HEK293 (cell line): ENCODE data around the gene KIF19.

Experiments
- CTCF ChIA-PET: fragments of 350-600 bp; formaldehyde crosslinking; extraction: SDS; loops from one replicate; lab custom pipeline; 2021; ENCODE audit warnings: antibody characterized with exemption; lab: Yijun Ruan, JAX
- POLR2A ChIA-PET: fragments of 300-600 bp; formaldehyde crosslinking; extraction: SDS; loops from one replicate; lab custom pipeline; 2020; ENCODE audit warnings: antibody characterized with exemption, inconsistent platforms; lab: Yijun Ruan, JAX
- H3K27ac ChIP-seq: fragments of 200-500 bp; sonication (Bioruptor generic); 2 replicates; pipeline ENCODE4 v1.5.1; 2014; ENCODE audit warnings: low read depth, low read length, control low read depth, inconsistent platforms; ENCODE audit errors: extremely low read depth
- H3K36me3 ChIP-seq, 2 experiments: fragments of 200-500 bp in 1 of 2; sonication (Bioruptor generic) in 1 of 2; 1 replicate in 1 of 2; 2 replicates in 1 of 2; pipeline ENCODE4 v1.5.1; 2014 to 2017; ENCODE audit warnings: inconsistent platforms in 2 of 2, low read length in 2 of 2; ENCODE audit not compliant: control insufficient read depth in 2 of 2, insufficient read depth in 1 of 2
- H3K4me1 ChIP-seq: fragments of 200-500 bp; sonication (Bioruptor generic); 2 replicates; pipeline ENCODE4 v1.5.1; 2014; ENCODE audit warnings: mild to moderate bottlenecking, low read length, inconsistent platforms; ENCODE audit not compliant: control insufficient read depth, insufficient read depth
- H3K4me3 ChIP-seq: 2 replicates; pipeline ENCODE4 v1.5.1; 2011; ENCODE audit warnings: low read depth, mild to moderate bottlenecking, control low read depth, low read length, moderate library complexity
- H3K9me3 ChIP-seq: fragments of 200-500 bp; sonication (Bioruptor generic); 2 replicates; pipeline ENCODE4 v1.5.1; 2014; ENCODE audit warnings: low read depth, low read length, inconsistent platforms; ENCODE audit not compliant: control insufficient read depth, insufficient read depth
- HIC1 ChIP-seq: fragments of 450-650 bp; formaldehyde crosslinking; IDR thresholded peaks from 2 replicates; pipeline ENCODE4 v1.5.1; 2016; ENCODE audit warnings: missing biosample characterization, missing genetic modification characterization
- INSM2 ChIP-seq: fragments of 450-650 bp; formaldehyde crosslinking; IDR thresholded peaks from 2 replicates; pipeline ENCODE4 v1.5.1; 2016; ENCODE audit warnings: missing biosample characterization, missing genetic modification characterization
- KLF17 ChIP-seq: fragments of 450-650 bp; formaldehyde crosslinking; IDR thresholded peaks from 2 replicates; pipeline ENCODE4 v1.5.1; 2016; ENCODE audit warnings: missing biosample characterization, missing genetic modification characterization
- KLF9 ChIP-seq: fragments of 450-650 bp; formaldehyde crosslinking; IDR thresholded peaks from 2 replicates; pipeline ENCODE4 v1.5.1; 2016; ENCODE audit warnings: missing biosample characterization, missing genetic modification characterization, low read depth
- PRDM1 ChIP-seq: fragments of 450-650 bp; formaldehyde crosslinking; IDR thresholded peaks from 2 replicates; pipeline ENCODE4; 2016; ENCODE audit warnings: missing biosample characterization, missing genetic modification characterization
- SALL2 ChIP-seq: fragments of 450-650 bp; formaldehyde crosslinking; IDR thresholded peaks from 2 replicates; pipeline ENCODE4 v1.5.0; 2017; ENCODE audit warnings: missing biosample characterization, mild to moderate bottlenecking, missing genetic modification characterization, borderline replicate concordance
- ZBTB10 ChIP-seq: fragments of 450-650 bp; formaldehyde crosslinking; IDR thresholded peaks from 2 replicates; pipeline ENCODE4 v1.5.1; 2016; ENCODE audit warnings: missing biosample characterization, missing genetic modification characterization
- ZBTB49 ChIP-seq: fragments of 450-650 bp; formaldehyde crosslinking; IDR thresholded peaks from 2 replicates; pipeline ENCODE4 v1.5.1; 2016; ENCODE audit warnings: missing biosample characterization, missing genetic modification characterization, low read depth
- ZNF114 ChIP-seq: fragments of 450-650 bp; formaldehyde crosslinking; IDR thresholded peaks from 2 replicates; pipeline ENCODE4 v1.5.0; 2017; ENCODE audit warnings: missing biosample characterization, missing genetic modification characterization
- ZNF157 ChIP-seq: fragments of 450-650 bp; formaldehyde crosslinking; IDR thresholded peaks from 2 replicates; pipeline ENCODE4 v1.5.1; 2016; ENCODE audit warnings: missing biosample characterization, missing genetic modification characterization
- ZNF19 ChIP-seq: fragments of 450-650 bp; formaldehyde crosslinking; IDR thresholded peaks from 2 replicates; pipeline ENCODE4; 2016; ENCODE audit warnings: missing biosample characterization, missing genetic modification characterization, low read depth
- ZNF292 ChIP-seq: fragments of 450-650 bp; formaldehyde crosslinking; IDR thresholded peaks from 2 replicates; pipeline ENCODE4 v1.5.1; 2016; ENCODE audit warnings: low read depth, missing biosample characterization, missing genetic modification characterization, borderline replicate concordance
- ZNF341 ChIP-seq: fragments of 450-650 bp; formaldehyde crosslinking; IDR thresholded peaks from 2 replicates; pipeline ENCODE4; 2016; ENCODE audit warnings: low read depth, missing biosample characterization, missing genetic modification characterization
- ZNF366 ChIP-seq: fragments of 450-650 bp; formaldehyde crosslinking; conservative IDR thresholded peaks from 2 replicates; pipeline ENCODE4 v1.5.1; 2016; ENCODE audit warnings: missing biosample characterization, missing genetic modification characterization
- ZNF518A ChIP-seq: fragments of 450-650 bp; formaldehyde crosslinking; conservative IDR thresholded peaks from 2 replicates; pipeline ENCODE4 v1.5.1; 2016; ENCODE audit warnings: low read depth, missing biosample characterization, missing genetic modification characterization
- ZNF558 ChIP-seq: fragments of 450-650 bp; formaldehyde crosslinking; IDR thresholded peaks from 2 replicates; pipeline ENCODE4 v1.5.1; 2016; ENCODE audit warnings: missing biosample characterization, missing genetic modification characterization
- ZNF747 ChIP-seq: fragments of 450-650 bp; formaldehyde crosslinking; IDR thresholded peaks from 2 replicates; pipeline ENCODE4 v1.5.1; 2016; ENCODE audit warnings: missing biosample characterization, missing genetic modification characterization
- ZNF776 ChIP-seq: fragments of 450-650 bp; formaldehyde crosslinking; IDR thresholded peaks from 2 replicates; pipeline ENCODE4 v1.5.0; 2017; ENCODE audit warnings: missing biosample characterization, missing genetic modification characterization, borderline replicate concordance
- ZNF792 ChIP-seq: fragments of 450-650 bp; formaldehyde crosslinking; IDR thresholded peaks from 2 replicates; pipeline ENCODE4 v1.5.1; 2016; ENCODE audit warnings: missing biosample characterization, missing genetic modification characterization
- ZSCAN4 ChIP-seq: fragments of 450-650 bp; formaldehyde crosslinking; IDR thresholded peaks from 2 replicates; pipeline ENCODE4 v1.5.1; 2017; ENCODE audit warnings: missing biosample characterization, missing genetic modification characterization

The KIF19 gene

GRCh38 chr17:74389937-74390679 lies 64.1 kb downstream of the KIF19 start:
- Histone ChIP-seq H3K27ac (no peak overlapping the region), H3K4me1 (no peaks in the 10 kb centered on the region), H3K9me3 (no peaks in the 10 kb centered on the region), H3K36me3 (no peaks in the 10 kb centered on the region), H3K4me3 (no peak overlapping the region)
- CTCF ChIA-PET, result interaction anchor here (0.8 to 3.9 kb wide), 3 partner anchors 22 to 67 kb away, joined by 3 to 24 read pairs (median 9); partner anchors contain the start of gene GPR142
- POLR2A ChIA-PET, result no interaction called here
- no peak for TF ChIP-seq ZNF747
- no peak for TF ChIP-seq SALL2 (tag by site-specific recombination)
- no peak for TF ChIP-seq INSM2
- no peak for TF ChIP-seq ZSCAN4 (tag by site-specific recombination)
- TF ChIP-seq HIC1 (tag by site-specific recombination), result no peak
- TF ChIP-seq KLF17 (tag by site-specific recombination), result no peak
- no peak for TF ChIP-seq KLF9 (tag by site-specific recombination)
- 0 out of 2 replicates have a peak, but pooled peaks have one; percentile 9 for TF ChIP-seq ZNF157 (tag by site-specific recombination)
- TF ChIP-seq ZNF341, result no peak
- TF ChIP-seq ZNF114 (tag by site-specific recombination), result no peak
- TF ChIP-seq ZNF776, result 0 out of 2 replicates have a peak, but pooled peaks have one; percentile 23
- TF ChIP-seq ZNF792 (tag by site-specific recombination), result no peak
- no peak for TF ChIP-seq ZNF558
- peak; percentile 94 for TF ChIP-seq PRDM1
- no peak for TF ChIP-seq ZBTB49
- no peak for TF ChIP-seq ZBTB10
- peak; percentile 99 for TF ChIP-seq ZNF366 (tag by site-specific recombination)
- no peak for TF ChIP-seq ZNF518A (tag by site-specific recombination)
- no peak for TF ChIP-seq ZNF292 (tag by site-specific recombination)
- TF ChIP-seq ZNF19, result no peak
